GM18951 (cell line): ENCODE measurements around the gene SLC12A5.
"Not testable (repeated sequence)": the region's sequence is repeated elsewhere in the genome, so short reads cannot be mapped to it uniquely, and the experiment has no call there.

Experiments used
- POLR2A ChIP-seq: IDR thresholded peaks from 4 replicates; pipeline ENCODE4 v1.6.1; 2011; ENCODE audit warnings: mild to moderate bottlenecking; ENCODE audit not compliant: insufficient read length, insufficient read depth; ENCODE audit errors: extremely low read depth
- in situ Hi-C: fragments of 300-500 bp; cut with MboI; formaldehyde crosslinking; loops from one replicate; pipeline ENCODE4 v1.12.0; 2022; ENCODE audit warnings: low sequenced_read_pairs, mixed read lengths, inconsistent platforms; ENCODE audit not compliant: unreplicated experiment

Gene SLC12A5

DNA sequence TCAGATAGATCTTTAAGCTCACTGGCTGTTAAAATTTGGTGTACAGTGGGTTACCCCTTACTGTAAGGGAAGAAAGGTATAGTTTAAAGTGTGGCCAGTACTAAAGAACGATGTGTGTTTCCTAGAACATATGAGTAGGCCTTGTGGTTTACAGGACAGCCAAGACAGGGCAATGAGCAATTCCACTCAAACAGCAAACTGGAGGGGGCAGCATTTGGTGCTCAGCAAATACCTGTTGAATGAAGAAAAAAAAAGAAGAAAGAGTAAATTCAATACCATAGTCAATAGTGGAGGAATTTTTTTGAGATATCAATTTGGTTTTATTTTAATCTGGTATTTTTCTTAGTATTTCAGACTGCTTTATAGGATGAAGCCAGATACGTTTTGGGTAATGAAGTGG lies 64.5 kb downstream of the SLC12A5 start:
- in situ Hi-C loops: no loop called here
- TF ChIP-seq POLR2A: no peak

DNA sequence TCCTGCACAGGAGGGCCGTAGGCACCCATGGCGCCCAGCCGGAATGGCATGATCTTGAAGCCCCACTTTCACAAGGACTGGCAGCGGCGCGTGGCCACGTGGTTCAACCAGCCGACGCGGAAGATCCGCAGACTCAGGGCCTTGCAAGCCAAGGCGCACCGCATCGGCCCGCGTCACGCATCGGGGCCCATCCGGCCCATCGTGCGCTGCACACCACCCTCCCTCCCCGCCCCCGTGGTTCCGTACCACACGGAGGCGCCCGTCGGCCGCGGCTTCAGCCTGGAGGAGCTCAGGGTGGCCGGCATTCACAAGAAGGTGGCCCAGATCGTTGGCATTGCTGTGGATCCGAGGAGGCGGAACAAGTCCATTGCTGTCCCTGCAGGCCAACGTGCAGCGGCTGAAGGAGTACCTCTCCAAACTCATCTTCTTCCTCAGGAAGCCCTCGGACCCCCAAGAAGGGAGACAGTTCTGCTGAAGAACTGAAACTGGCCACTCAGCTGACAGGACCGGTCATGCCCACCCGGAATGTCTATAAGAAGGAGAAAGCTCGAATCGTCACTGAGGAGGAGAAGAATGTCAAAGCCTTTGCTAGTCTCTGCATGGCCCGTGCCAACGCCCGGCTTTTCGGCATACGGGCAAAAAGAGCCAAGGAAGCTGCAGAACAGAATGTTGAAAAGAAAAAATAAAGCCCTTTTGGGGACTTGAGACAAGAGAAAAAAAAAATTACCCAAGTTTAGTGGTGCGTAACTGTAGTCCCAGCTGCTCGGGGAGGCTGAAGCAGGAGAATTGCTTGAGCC lies 70.7 kb downstream of the SLC12A5 start:
- TF ChIP-seq POLR2A: no peak
- in situ Hi-C loops: no loop called here

- in situ Hi-C loops: not testable (repeated sequence)
Observed at GRCh38 chr20:46100444-46100843, 71.4 kb downstream of the SLC12A5 start.

DNA sequence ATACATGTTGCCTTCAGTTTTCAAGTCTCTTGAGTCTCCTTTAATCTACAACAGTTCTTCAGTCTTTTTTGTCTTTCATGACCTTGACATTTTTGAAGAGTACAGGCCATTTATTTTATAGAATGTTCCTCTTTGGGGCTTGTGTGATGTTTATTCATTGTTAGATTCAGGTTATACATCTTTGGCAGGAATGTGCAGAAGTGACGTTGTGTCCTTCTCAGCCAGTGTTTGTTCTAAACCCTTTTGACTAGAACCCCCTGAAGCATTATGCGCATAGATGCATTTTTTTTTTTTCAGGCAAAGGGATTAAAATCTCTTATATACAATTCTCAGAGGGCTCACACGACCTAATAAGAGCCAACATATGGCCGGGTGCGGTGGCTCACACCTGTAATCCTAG lies 72.0 kb downstream of the SLC12A5 start:
- no peak for TF ChIP-seq POLR2A
- in situ Hi-C loops: no loop called here

DNA sequence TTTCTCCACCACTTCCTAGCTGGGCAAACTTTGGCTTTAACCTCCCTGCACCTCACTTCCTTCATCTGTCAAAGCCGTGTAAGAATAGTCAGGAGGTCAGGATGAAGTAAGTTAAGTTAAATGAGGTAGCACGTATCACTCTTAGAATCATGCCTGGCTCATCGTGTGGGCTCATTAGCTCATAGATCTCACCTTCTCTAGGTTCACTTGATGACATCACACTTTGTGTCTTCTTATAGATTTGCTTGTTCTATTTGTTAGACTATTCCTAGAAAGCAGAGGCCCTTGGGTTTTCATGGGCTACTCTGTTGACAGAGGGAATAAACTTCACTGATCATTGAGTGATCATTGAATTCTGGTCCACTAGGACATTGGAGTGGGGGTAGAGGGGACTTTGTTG lies 72.9 kb downstream of the SLC12A5 start:
- TF ChIP-seq POLR2A: no peak
- in situ Hi-C loops: no loop called here

GRCh38 chr20:46102940-46103339 lies 73.9 kb downstream of the SLC12A5 start:
- in situ Hi-C loops: no loop called here
- no peak for TF ChIP-seq POLR2A

- TF ChIP-seq POLR2A: no peak
- in situ Hi-C loops: no loop called here
Observed at GRCh38 chr20:46104262-46104661, 75.2 kb downstream of the SLC12A5 start.

DNA sequence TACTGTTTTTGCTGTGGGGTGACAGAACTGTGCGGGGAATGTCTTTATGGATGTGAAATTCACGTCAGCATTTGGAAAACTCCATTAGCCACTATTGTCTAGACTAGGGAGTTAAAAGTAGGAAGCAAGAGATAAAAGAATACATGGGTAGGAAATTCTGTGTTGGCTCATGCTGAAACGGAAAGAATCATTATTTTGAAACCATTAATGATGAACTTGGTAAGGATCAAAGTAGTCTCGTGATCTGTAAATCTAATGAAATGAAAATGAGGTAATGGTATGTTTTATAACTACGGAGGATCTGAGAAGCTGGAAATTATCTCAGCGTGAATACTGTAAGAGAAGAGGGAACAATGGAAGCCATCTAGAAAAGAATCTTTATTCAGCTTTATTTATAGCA lies 78.0 kb downstream of the SLC12A5 start:
- no peak for TF ChIP-seq POLR2A
- in situ Hi-C loops: no loop called here

DNA sequence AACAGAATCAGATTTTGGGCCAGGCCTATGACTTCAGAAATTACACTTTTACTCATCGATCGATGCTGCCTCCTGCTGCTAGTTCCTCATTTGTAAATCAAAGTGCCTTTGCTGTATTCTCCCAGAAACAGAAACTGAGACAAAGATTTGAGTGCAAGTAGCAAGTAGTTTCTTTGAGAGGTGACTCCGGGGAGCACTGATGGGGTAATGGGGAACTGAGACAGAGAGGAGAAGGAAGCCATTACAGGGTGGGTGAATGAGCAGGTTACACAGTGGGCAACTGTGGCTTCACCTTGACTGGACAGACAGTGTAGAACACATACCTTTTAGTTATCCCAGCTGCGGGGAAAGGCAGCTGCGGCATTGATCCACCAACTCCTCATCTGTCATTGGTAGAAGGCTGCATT lies 79.4 kb downstream of the SLC12A5 start:
- TF ChIP-seq POLR2A: no peak

GRCh38 chr20:46108976-46109375 lies 80.0 kb downstream of the SLC12A5 start:
- in situ Hi-C loops: no loop called here
- no peak for TF ChIP-seq POLR2A

More for the DNA sequence above, 79.4 kb downstream of the SLC12A5 start:
- in situ Hi-C loops: no loop called here
